GM12891 (cell line): ENCODE measurements around the gene PURB.
"Not testable (repeated sequence)": the region's sequence is repeated elsewhere in the genome, so short reads cannot be mapped to it uniquely, and the experiment has no call there.

Experiments
- DNase-seq: peaks from one replicate; pipeline ENCODE4 v3.0.0; 2011; ENCODE audit warnings: low spot score; ENCODE audit not compliant: insufficient read length
- FAIRE-seq: peaks from 2 replicates; lab custom pipeline; 2011; peaks lifted over from hg19 to GRCh38; lab: Jason Lieb, UNC
- PAX5 ChIP-seq: IDR thresholded peaks from 2 replicates; pipeline ENCODE4 v1.6.1; 2011; ENCODE audit warnings: low read length, moderate library complexity, mild to moderate bottlenecking; ENCODE audit not compliant: insufficient read depth, severe bottlenecking
- POLR2A ChIP-seq: IDR thresholded peaks from 2 replicates; pipeline ENCODE4 v1.6.1; 2011; ENCODE audit warnings: low read depth, low read length, control low read depth
- POLR2AphosphoS5 ChIP-seq: IDR thresholded peaks from 2 replicates; pipeline ENCODE4 v1.6.1; 2011; ENCODE audit warnings: low read depth, low read length, control low read depth
- POU2F2 ChIP-seq: IDR thresholded peaks from 2 replicates; pipeline ENCODE4 v1.6.1; 2011; ENCODE audit warnings: low read depth, mild to moderate bottlenecking, control low read depth, low read length, moderate library complexity
- SPI1 ChIP-seq: IDR thresholded peaks from 2 replicates; pipeline ENCODE4 v1.6.1; 2011; ENCODE audit warnings: low read depth, low read length, control low read depth
- TAF1 ChIP-seq: IDR thresholded peaks from 2 replicates; pipeline ENCODE4 v1.6.1; 2011; ENCODE audit warnings: low read depth, low read length, control low read depth

Gene PURB

GRCh38 chr7:44854644-44855364, 30.5 kb downstream of the PURB start:
- FAIRE-seq (no peak), DNase-seq (no peak)
- TF ChIP-seq POLR2AphosphoS5 (no peak), POU2F2 (no peak), POLR2A (no peak), SPI1 (no peak), TAF1 (no peak), PAX5 (no peak)

GRCh38 chr7:44853391-44853790, 31.9 kb downstream of the PURB start:
- FAIRE-seq (no peak), DNase-seq (no peak)
- TF ChIP-seq POLR2A = no peak
- TF ChIP-seq POU2F2 = no peak
- TF ChIP-seq TAF1 = no peak
- TF ChIP-seq SPI1 = no peak
- no peak for TF ChIP-seq PAX5
- no peak for TF ChIP-seq POLR2AphosphoS5

DNA sequence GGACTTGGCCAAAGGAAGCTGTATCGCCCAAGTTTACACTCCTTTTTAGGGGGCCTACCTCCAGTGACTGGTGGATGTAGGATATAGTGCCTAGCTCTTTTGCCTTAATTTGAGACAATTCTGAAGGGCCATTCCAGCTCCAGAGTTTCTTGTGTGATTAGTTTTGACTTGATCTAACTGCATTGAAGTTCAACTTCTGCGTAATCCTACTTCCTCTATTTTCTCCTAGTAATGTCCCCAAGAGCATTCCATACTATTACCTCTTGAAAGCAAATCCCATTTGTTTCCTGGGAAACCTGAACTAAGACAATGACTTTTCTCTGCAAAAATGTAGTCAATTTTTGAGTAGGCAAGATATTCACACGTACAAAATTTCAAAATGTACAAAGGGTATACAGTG, 32.7 kb downstream of the PURB start:
- TF ChIP-seq POLR2AphosphoS5 (no peak), PAX5 (no peak), TAF1 (no peak), SPI1 (no peak), POLR2A (no peak), POU2F2 (no peak)
- FAIRE-seq = no peak
- no peak for DNase-seq

GRCh38 chr7:44849885-44850544, 35.3 kb downstream of the PURB start:
- FAIRE-seq = no peak
- no peak for DNase-seq
- TF ChIP-seq POLR2AphosphoS5 (no peak), PAX5 (no peak), TAF1 (no peak), POU2F2 (no peak), POLR2A (no peak), SPI1 (no peak)

DNA sequence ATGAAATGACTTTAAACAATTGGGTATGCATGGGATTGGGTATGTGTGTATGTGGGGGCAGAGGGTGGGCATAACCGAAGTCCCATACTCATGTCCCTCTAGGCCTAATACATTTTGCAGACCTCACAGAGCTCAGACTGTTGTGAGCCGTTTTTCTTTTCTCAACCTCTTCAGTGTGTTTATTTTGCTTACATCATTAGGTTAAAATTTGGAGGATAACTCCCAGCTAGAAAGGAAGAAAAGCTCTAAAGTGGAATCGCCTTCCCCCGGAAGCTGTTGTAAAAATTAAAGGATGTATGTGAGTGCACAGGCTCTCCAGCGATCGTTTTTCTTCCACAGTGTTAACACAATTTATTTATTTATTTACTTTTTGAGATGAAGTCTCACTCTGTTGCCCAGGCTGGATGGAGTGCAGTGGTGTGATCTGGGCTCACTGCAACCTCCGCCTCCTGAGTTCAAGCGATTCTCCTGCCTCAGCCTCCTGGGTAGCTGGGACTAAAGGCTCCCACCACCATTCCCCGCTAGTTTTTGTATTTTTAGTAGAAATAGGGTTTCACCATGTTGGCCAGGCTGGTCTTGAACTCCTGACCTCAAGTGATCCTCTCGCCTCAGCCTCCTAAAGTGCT, 36.0 kb downstream of the PURB start:
- TF ChIP-seq POLR2A (no peak), TAF1 (no peak), SPI1 (no peak), POLR2AphosphoS5 (no peak), POU2F2 (no peak), PAX5 (no peak)
- DNase-seq (no peak), FAIRE-seq (no peak)

- TF ChIP-seq TAF1 = peak; percentile 45; the same call in 1 of the 2 replicates
- peak; percentile 79; the same call in 1 of the 2 replicates for TF ChIP-seq POLR2A
- no peak for TF ChIP-seq PAX5
- peak; percentile 22; the same call in 1 of the 2 replicates for TF ChIP-seq POU2F2
- peak; percentile 82 for TF ChIP-seq POLR2AphosphoS5
- DNase-seq = peak; percentile 83
- FAIRE-seq = peak; percentile 97
These were observed 37.3 kb downstream of the PURB start, which contains the start of gene H2AZ2 for GRCh38 chr7:44847920-44848634. H2AZ2 (minus strand) TSS chr7:44848087; CDS start chr7:44847971, 116 bp downstream.

DNA sequence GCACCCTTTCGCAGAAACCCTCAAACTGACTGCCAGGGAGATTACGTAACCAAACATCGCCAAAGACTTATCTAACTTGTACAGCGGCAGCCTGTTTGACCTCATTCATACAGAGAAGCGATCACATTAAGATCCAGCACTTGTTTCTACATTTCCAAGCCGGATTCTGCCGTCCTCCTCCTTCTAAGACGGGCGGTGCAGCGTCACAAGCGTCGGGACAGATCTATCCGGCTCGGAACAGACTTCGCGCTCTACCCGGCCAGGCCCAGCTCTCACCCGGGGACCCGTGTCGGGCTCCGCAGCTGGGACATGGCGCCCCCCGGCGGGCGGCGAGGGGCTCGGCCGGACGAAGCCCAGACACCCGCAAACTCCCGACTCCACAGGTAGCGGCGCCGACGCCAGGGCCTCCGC, 37.8 kb downstream of the PURB start:
- FAIRE-seq = no peak
- TF ChIP-seq PAX5 = no peak
- no peak for TF ChIP-seq POU2F2
- TF ChIP-seq TAF1 = peak; percentile 21; the same call in 1 of the 2 replicates
- peak; percentile 52 for TF ChIP-seq POLR2A
- TF ChIP-seq POLR2AphosphoS5 = peak; percentile 49; the same call in 1 of the 2 replicates
- peak; percentile 67 for DNase-seq

GRCh38 chr7:44846816-44847508, 38.4 kb downstream of the PURB start:
- FAIRE-seq (peak; percentile 67), DNase-seq (peak; percentile 25)
- TF ChIP-seq PAX5 (no peak), SPI1 (no peak), TAF1 (no peak), POLR2AphosphoS5 (no peak), POU2F2 (no peak), POLR2A (no peak)

DNA sequence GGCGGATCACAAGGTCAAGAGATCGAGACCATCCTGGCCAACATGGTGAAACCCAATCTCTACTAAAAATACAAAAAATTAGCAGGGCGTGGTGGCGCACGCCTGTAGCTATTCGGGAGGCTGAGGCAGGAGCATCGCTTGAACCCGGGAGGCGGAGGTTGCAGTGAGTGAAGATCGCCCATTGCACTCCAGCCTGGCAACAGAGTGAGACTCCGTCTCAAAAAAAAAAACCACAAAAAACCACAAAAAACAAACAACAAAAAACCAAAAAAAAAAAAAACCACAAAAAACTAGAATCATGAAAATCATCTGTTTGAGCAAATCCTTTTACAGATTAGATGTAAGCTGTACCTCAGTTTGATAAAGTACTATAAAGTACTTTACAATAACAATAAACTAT, 38.9 kb downstream of the PURB start:
- FAIRE-seq, DNase-seq: not testable (repeated sequence)
